T-cell (primary cell): Measurements from ENCODE around the gene RLN1. TPM values are rescaled to one million over a fixed set of nuclear protein-coding genes. Genes with fewer than 3 reads are reported as not detected.
"Not testable (repeated sequence)": the region's sequence is repeated elsewhere in the genome, so short reads cannot be mapped to it uniquely, and the experiment has no call there.

ENCODE experiments used
- ATAC-seq, 4 experiments: fragments of 200-7000 bp in 3 of 4; fragments of 150-1000 bp in 1 of 4; cut with Tn5 transposase; replicated peaks in 1 of 4; 1 replicate in 3 of 4; 2 replicates in 1 of 4; pipeline ENCODE4 v1.10.0; 2021; ENCODE audit warnings: moderate library complexity in 3 of 4, mild to moderate bottlenecking in 2 of 4, moderate number of reproducible peaks in 1 of 4
- CTCF ChIA-PET, 2 donors: fragments of 300-600 bp; sonication (Branson Sonifier 250); formaldehyde crosslinking; loops; one replicate each; lab custom pipeline; 2022; ENCODE audit warnings: antibody characterized with exemption in 2 of 2; lab: Charles Lee
- POLR2A ChIA-PET, 2 donors: fragments of 300-600 bp; sonication (Branson Sonifier 250); formaldehyde crosslinking; loops; one replicate each; lab custom pipeline; 2022; ENCODE audit warnings: antibody characterized with exemption in 2 of 2; lab: Charles Lee
- DNase-seq, 35 experiments: peaks; one replicate each; pipeline versions ENCODE4 v3.0.0 to v3.0.0-alpha.2; 2013 to 2023
- H3K27ac ChIP-seq: one replicate; pipeline ENCODE4 v1.5.1; 2013; ENCODE audit warnings: low read length
- H3K27me3 ChIP-seq, 2 experiments: replicated peaks in 1 of 2; 1 replicate in 1 of 2; 2 replicates in 1 of 2; pipeline versions ENCODE4 v1.6.1 to v1.7.0; 2013; ENCODE audit warnings: low read length in 1 of 2, mixed read lengths in 1 of 2; ENCODE audit not compliant: control insufficient read depth in 2 of 2, insufficient read depth in 2 of 2; ENCODE audit errors: extremely low read depth in 1 of 2
- H3K36me3 ChIP-seq, 2 donors: 1 replicate in 1 of 2; 2 replicates in 1 of 2; pipeline versions ENCODE4 v1.6.1 to v1.7.0; 2013; ENCODE audit warnings: low read length in 1 of 2; ENCODE audit not compliant: control insufficient read depth in 2 of 2, insufficient read depth in 1 of 2; ENCODE audit errors: extremely low read depth in 1 of 2
- H3K4me1 ChIP-seq, 2 experiments: 1 replicate in 1 of 2; 2 replicates in 1 of 2; pipeline versions ENCODE4 v1.6.1 to v1.7.0; 2013; ENCODE audit warnings: low read length in 2 of 2, mixed read lengths in 1 of 2; ENCODE audit not compliant: insufficient read depth in 2 of 2, control insufficient read depth in 1 of 2; ENCODE audit errors: extremely low read depth in 1 of 2
- H3K4me3 ChIP-seq, 2 donors: 1 replicate in 1 of 2; 2 replicates in 1 of 2; pipeline versions ENCODE4 v1.5.1 to v1.7.0; 2013; ENCODE audit warnings: mild to moderate bottlenecking in 2 of 2, low read length in 1 of 2, moderate library complexity in 1 of 2; ENCODE audit not compliant: control insufficient read depth in 1 of 2; ENCODE audit errors: extremely low read depth in 1 of 2
- H3K9me3 ChIP-seq: 2 replicates; pipeline ENCODE4 v1.7.0; 2013
- H3K27ac Mint-ChIP-seq, 2 donors: one replicate each; pipeline ENCODE4 v1.8.0; 2020 to 2021; ENCODE audit warnings: mild to moderate bottlenecking in 2 of 2, mixed read lengths in 2 of 2
- H3K27me3 Mint-ChIP-seq, 2 donors: one replicate each; pipeline ENCODE4 v1.8.0; 2021 to 2022; ENCODE audit warnings: mixed read lengths in 2 of 2
- H3K36me3 Mint-ChIP-seq: one replicate; pipeline ENCODE4 v1.8.0; 2021; ENCODE audit warnings: mixed read lengths
- H3K4me1 Mint-ChIP-seq, 3 donors: one replicate each; pipeline ENCODE4 v1.8.0; 2020 to 2022; ENCODE audit warnings: mixed read lengths in 3 of 3, mild to moderate bottlenecking in 1 of 3
- H3K4me3 Mint-ChIP-seq, 3 donors: one replicate each; pipeline ENCODE4 v1.8.0; 2020 to 2022; ENCODE audit warnings: mild to moderate bottlenecking in 3 of 3, mixed read lengths in 3 of 3, moderate library complexity in 3 of 3
- H3K9me3 Mint-ChIP-seq, 3 donors: one replicate each; pipeline ENCODE4 v1.8.0; 2020 to 2022; ENCODE audit warnings: mixed read lengths in 3 of 3
- WGBS: methylation state at CpG from one replicate; pipeline ENCODE4 v1.1.5; 2013; ENCODE audit warnings: missing lambda C conversion rate; ENCODE audit not compliant: insufficient coverage; 5-methylcytosine and 5-hydroxymethylcytosine counted together
- total RNA-seq, 35 experiments: library from RNA in 6 of 35; stranded (reverse) in 6 of 35; fragments of 120-200 nt in 1 of 35; gene quantifications; one replicate each; pipeline versions ENCODE4 v1.2.1 to v1.2.4 and lab custom pipeline; 2013 to 2026

RLN1 gene
- total RNA-seq, 5 donors from 2014 or later (not counting 1 experiment from before 2014, with no cell fraction given) = 1.6 to 4.8 (median 3.5) TPM

GRCh38 chr9:5315187-5315923, 24.3 kb downstream of the RLN1 start:
- no peaks in the 10 kb centered on the region for H3K27me3 ChIP-seq
- ChIA-PET POLR2A (interaction anchor here in 1 of 2 donors (0.6 kb wide), 1 partner anchor 33 kb away, joined by 3 read pairs; no protein-coding TSS in a partner anchor), CTCF (interaction anchor here (0.6 to 0.7 kb wide), 3 partner anchors 427 to 679 kb away, joined by 3 read pairs; no protein-coding TSS in a partner anchor)
- Mint-ChIP-seq H3K9me3 (peaks cover 7 to 15% (median 10%) of the 10 kb centered on the region in 3 donors), H3K27ac (no peak overlapping the region), H3K36me3 (peaks cover 60% of the 10 kb centered on the region), H3K27me3 (no peaks in the 10 kb centered on the region), H3K4me1 (no peaks in the 10 kb centered on the region), H3K4me3 (no peak overlapping the region)
- H3K4me3 ChIP-seq = no peak overlapping the region
- peaks cover 2% of the 10 kb centered on the region for H3K9me3 ChIP-seq
- no peaks in the 10 kb centered on the region for H3K36me3 ChIP-seq
- 50% methylated on average over 2 of the region's 4 CpGs for WGBS
- ATAC-seq (no peak), DNase-seq (no peak)
- H3K4me1 ChIP-seq = no peaks in the 10 kb centered on the region
- H3K27ac ChIP-seq = no peak overlapping the region

DNA sequence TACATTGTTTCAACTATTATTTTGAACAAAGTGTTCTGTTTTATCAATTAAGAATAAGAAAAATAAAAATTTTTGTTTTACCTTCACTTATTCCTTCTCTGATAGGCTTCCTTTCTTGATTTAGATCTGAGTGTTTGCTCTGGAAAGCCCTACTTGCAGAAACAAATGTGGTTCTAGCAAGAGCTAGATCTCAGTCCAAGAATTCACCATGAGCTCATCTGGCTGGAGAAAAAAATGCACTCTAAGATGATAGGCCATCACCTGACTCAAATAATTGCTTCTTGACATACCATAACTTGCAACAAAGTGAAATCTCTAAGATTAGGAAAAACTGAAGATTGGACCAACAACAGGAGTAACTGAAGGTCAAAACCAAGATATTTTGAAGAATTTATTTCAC, 28.8 kb downstream of the RLN1 start:
- ChIA-PET POLR2A (no interaction called here), CTCF (no interaction called here)
- Mint-ChIP-seq H3K9me3 (peaks cover 7 to 14% (median 10%) of the 10 kb centered on the region in 3 donors), H3K36me3 (peaks cover 33% of the 10 kb centered on the region), H3K4me1 (peaks cover 9 to 12% (median 10%) of the 10 kb centered on the region in 3 donors), H3K27ac (no peak overlapping the region), H3K4me3 (no peak overlapping the region), H3K27me3 (no peaks in the 10 kb centered on the region)
- ATAC-seq = no peak
- Histone ChIP-seq H3K4me3 (no peak overlapping the region), H3K27ac (no peak overlapping the region), H3K4me1 (no peaks in the 10 kb centered on the region), H3K36me3 (no peaks in the 10 kb centered on the region), H3K27me3 (no peaks in the 10 kb centered on the region), H3K9me3 (peaks cover 2% of the 10 kb centered on the region)
- DNase-seq = no peak

- ATAC-seq (no peak), DNase-seq (no peak)
- POLR2A ChIA-PET = no interaction called here
- Mint-ChIP-seq H3K36me3 (no peaks in the 10 kb centered on the region), H3K4me3 (no peak overlapping the region), H3K4me1 (peaks cover 29 to 36% (median 34%) of the 10 kb centered on the region in 3 donors), H3K9me3 (no peaks in the 10 kb centered on the region), H3K27me3 (no peaks in the 10 kb centered on the region), H3K27ac (no peak overlapping the region)
- Histone ChIP-seq H3K27ac (no peak overlapping the region), H3K36me3 (no peaks in the 10 kb centered on the region), H3K4me1 (peaks cover 8 to 10% of the 10 kb centered on the region in 2 experiments), H3K4me3 (no peak overlapping the region), H3K9me3 (no peaks in the 10 kb centered on the region), H3K27me3 (no peaks in the 10 kb centered on the region)
- WGBS = 100% methylated on average over 1 of the region's 2 CpGs
- CTCF ChIA-PET = no interaction called here
These were observed 33.9 kb downstream of the RLN1 start for GRCh38 chr9:5305741-5306140.

- H3K9me3 ChIP-seq, POLR2A ChIA-PET, H3K27me3 Mint-ChIP-seq, H3K4me3 ChIP-seq, H3K36me3 ChIP-seq, H3K9me3 Mint-ChIP-seq, H3K36me3 Mint-ChIP-seq, CTCF ChIA-PET, H3K27ac ChIP-seq, H3K27me3 ChIP-seq: not testable (repeated sequence)
- Mint-ChIP-seq H3K27ac (peak within 1 kb of the TSS; percentile 87 to 89), H3K4me1 (peaks cover 35 to 42% (median 40%) of the 10 kb centered on the region in 3 donors), H3K4me3 (peak within 1 kb of the TSS; percentile 47 to 71 (median 61))
- H3K4me1 ChIP-seq = peaks cover 8 to 10% of the 10 kb centered on the region in 2 experiments
- ATAC-seq (peak; percentile 98 to 99 (median 98)), DNase-seq (peak in 8 of 35 experiments; percentile 1 to 39 (median 18))
- WGBS = 40% methylated on average over 11 of the region's 50 CpGs
These were observed 35.6 kb downstream of the RLN1 start, which contains the start of gene RLN2 for GRCh38 chr9:5303840-5304795. TSS of gene RLN2 (minus strand) at chr9:5304716. CDS start at chr9:5304580, 136 bp downstream.

- Histone ChIP-seq H3K4me3 (no peak overlapping the region), H3K4me1 (peaks cover 8 to 10% of the 10 kb centered on the region in 2 experiments), H3K27ac (no peak overlapping the region), H3K36me3 (no peaks in the 10 kb centered on the region), H3K27me3 (no peaks in the 10 kb centered on the region), H3K9me3 (no peaks in the 10 kb centered on the region)
- ChIA-PET POLR2A (interaction anchor here in 1 of 2 donors (0.8 kb wide), 1 partner anchor 512 kb away, joined by 3 read pairs; no protein-coding TSS in a partner anchor), CTCF (no interaction called here)
- Mint-ChIP-seq H3K4me3 (peak overlapping the region; percentile 31 to 64 (median 55)), H3K27ac (peak overlapping the region; percentile 75 to 77), H3K4me1 (peaks cover 26 to 30% (median 30%) of the 10 kb centered on the region in 3 donors), H3K9me3 (peaks cover 0 to 12% (median 6%) of the 10 kb centered on the region in 3 donors), H3K36me3 (peaks cover 16% of the 10 kb centered on the region), H3K27me3 (no peaks in the 10 kb centered on the region)
- WGBS = no CpG with 5 or more reads among the region's 4 CpGs
- DNase-seq (peak in 5 of 35 experiments; percentile 4 to 27 (median 7)), ATAC-seq (peak in 1 of 4 experiments; percentile 28)
These were observed 38.1 kb downstream of the RLN1 start for GRCh38 chr9:5301544-5301943.

DNA sequence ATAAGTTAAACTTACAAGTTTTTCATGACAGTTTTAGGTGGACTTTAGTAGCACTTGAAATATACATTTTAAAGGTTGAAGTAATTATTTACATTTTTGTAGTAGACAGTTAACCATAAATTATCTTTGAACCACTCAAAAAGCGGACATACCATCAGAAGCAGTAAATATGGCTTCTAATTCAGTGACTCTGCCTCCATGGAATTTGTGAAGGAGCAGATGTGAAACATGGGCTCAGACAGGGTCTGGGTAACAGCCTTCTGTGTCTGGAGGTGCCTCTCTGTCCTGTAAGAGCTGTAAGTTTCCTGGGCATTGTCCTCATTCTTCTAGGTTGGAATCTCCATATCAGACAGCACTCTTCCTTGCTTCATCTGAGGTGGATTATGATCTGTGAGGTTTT, 47.5 kb downstream of the RLN1 start:
- Histone ChIP-seq H3K4me3 (no peak overlapping the region), H3K9me3 (peaks cover 2% of the 10 kb centered on the region), H3K27ac (no peak overlapping the region), H3K36me3 (no peaks in the 10 kb centered on the region), H3K27me3 (peaks cover 0 to 5% of the 10 kb centered on the region in 2 experiments), H3K4me1 (no peaks in the 10 kb centered on the region)
- Mint-ChIP-seq H3K27ac (no peak overlapping the region), H3K4me3 (no peak overlapping the region), H3K4me1 (no peaks in the 10 kb centered on the region), H3K9me3 (peaks cover 22 to 41% (median 24%) of the 10 kb centered on the region in 3 donors), H3K27me3 (peaks cover 3 to 7% of the 10 kb centered on the region in 2 donors), H3K36me3 (peaks cover 43% of the 10 kb centered on the region)
- no CpG with 5 or more reads among the region's 1 CpG for WGBS
- CTCF ChIA-PET = no interaction called here
- DNase-seq (no peak), ATAC-seq (no peak)
- POLR2A ChIA-PET = no interaction called here
